ENCODE measurements around the gene HYCC2. TPM values are rescaled to one million over a fixed set of nuclear protein-coding genes. Genes with fewer than 3 reads are reported as not detected.
A peak's percentile ranks its signal among the peaks of the same experiment; 100 is the strongest.
"Not testable (repeated sequence)": the region's sequence is repeated elsewhere in the genome, so short reads cannot be mapped to it uniquely, and the experiment has no call there.

Gene HYCC2
- total RNA-seq, 6 experiments from 2014 or later: 5.5 to 14.0 (median 10.3) TPM

GRCh38 chr2:201064797-201065329 is 6.6 kb downstream of the HYCC2 start:
- Histone ChIP-seq H3K4me3 (no peak overlapping the region), H3K27me3 (no peaks in the 10 kb centered on the region), H3K4me1 (peaks cover 0 to 12% (median 4%) of the 10 kb centered on the region in 4 donors), H3K36me3 (no peaks in the 10 kb centered on the region), H3K9me3 (no peaks in the 10 kb centered on the region), H3K27ac (no peak overlapping the region)
- TF ChIP-seq CTCF (IDR thresholded peaks at IDR 0.05) (no peak), POLR2A (IDR thresholded peaks at IDR 0.05) (no peak)
- WGBS (ENCODE audit: insufficient coverage, low coverage, low lambda C conversion rate, missing lambda C conversion rate): 79% methylated on average over 2 of the region's 2 CpGs
- no peak for ATAC-seq
- DNase-seq: no peak
- intact Hi-C loops (cut with DNase I): no loop called here

GRCh38 chr2:201063516-201063915 is 8.0 kb downstream of the HYCC2 start:
- peaks cover 0 to 14% (median 2%) of the 10 kb centered on the region in 4 donors for H3K4me1 ChIP-seq
- intact Hi-C loops (cut with DNase I); H3K9me3 ChIP-seq; H3K4me3 ChIP-seq; H3K27ac ChIP-seq; DNase-seq; ATAC-seq; H3K27me3 ChIP-seq; H3K36me3 ChIP-seq: not testable (repeated sequence)
- 86% methylated on average over 5 of the region's 5 CpGs for WGBS (ENCODE audit: insufficient coverage, low coverage, low lambda C conversion rate, missing lambda C conversion rate)

GRCh38 chr2:201059961-201060755 is 11.3 kb downstream of the HYCC2 start:
- DNase-seq: no peak
- H3K4me1 ChIP-seq: peaks cover 0 to 22% (median 5%) of the 10 kb centered on the region in 4 donors
- no peak overlapping the region for H3K27ac ChIP-seq
- 61% methylated on average over 5 of the region's 10 CpGs for WGBS (ENCODE audit: insufficient coverage, low coverage, low lambda C conversion rate, missing lambda C conversion rate)
- ATAC-seq: no peak
- H3K4me3 ChIP-seq: no peak overlapping the region
- H3K27me3 ChIP-seq: no peaks in the 10 kb centered on the region
- intact Hi-C loops (cut with DNase I): loop anchor here in 1 of 2 donors (10.0 kb wide), 1 partner anchor 115 kb away; no protein-coding TSS in a partner anchor
- no peak for TF ChIP-seq POLR2A (IDR thresholded peaks at IDR 0.05)
- TF ChIP-seq CTCF (IDR thresholded peaks at IDR 0.05): no peak
- no peaks in the 10 kb centered on the region for H3K9me3 ChIP-seq
- no peaks in the 10 kb centered on the region for H3K36me3 ChIP-seq

- Histone ChIP-seq H3K9me3 (no peaks in the 10 kb centered on the region), H3K36me3 (no peaks in the 10 kb centered on the region), H3K4me3 (no peak overlapping the region), H3K4me1 (peaks cover 0 to 22% (median 5%) of the 10 kb centered on the region in 4 donors), H3K27me3 (no peaks in the 10 kb centered on the region), H3K27ac (no peak overlapping the region)
- TF ChIP-seq CTCF (IDR thresholded peaks at IDR 0.05): no peak
- TF ChIP-seq POLR2A (IDR thresholded peaks at IDR 0.05): no peak
- 30% methylated on average over 1 of the region's 1 CpG for WGBS (ENCODE audit: insufficient coverage, low coverage, low lambda C conversion rate, missing lambda C conversion rate)
- no peak for DNase-seq
- ATAC-seq: peak; percentile 83 to 93 (median 90)
- intact Hi-C loops (cut with DNase I): loop anchor here in 1 of 2 donors (10.0 kb wide), 1 partner anchor 116 kb away; no protein-coding TSS in a partner anchor
Observed at GRCh38 chr2:201058914-201059313, 12.6 kb downstream of the HYCC2 start.

GRCh38 chr2:201057715-201058248 is 13.7 kb downstream of the HYCC2 start:
- no peak for TF ChIP-seq CTCF (IDR thresholded peaks at IDR 0.05)
- TF ChIP-seq POLR2A (IDR thresholded peaks at IDR 0.05): no peak
- no peaks in the 10 kb centered on the region for H3K9me3 ChIP-seq
- intact Hi-C loops (cut with DNase I): loop anchor here in 1 of 2 donors (10.0 kb wide), 1 partner anchor 117 kb away; no protein-coding TSS in a partner anchor

More at GRCh38 chr2:201057715-201058248, 13.7 kb downstream of the HYCC2 start:
- DNase-seq (no peak), ATAC-seq (peak; percentile 52 to 77 (median 65))
- Histone ChIP-seq H3K4me1 (peaks cover 0 to 22% (median 5%) of the 10 kb centered on the region in 4 donors), H3K4me3 (no peak overlapping the region), H3K27me3 (no peaks in the 10 kb centered on the region), H3K36me3 (no peaks in the 10 kb centered on the region), H3K27ac (no peak overlapping the region)
- 31% methylated on average over 4 of the region's 4 CpGs for WGBS (ENCODE audit: insufficient coverage, low coverage, low lambda C conversion rate, missing lambda C conversion rate)

All from right lobe of liver (tissue), 6 donors.